Activated CD8-positive, alpha-beta T cell treated with anti-CD3 and anti-CD28 coated beads for 36 hours (primary cell): ENCODE data around the gene LIPT1. TPM values are rescaled to one million over a fixed set of nuclear protein-coding genes. Genes with fewer than 3 reads are reported as not detected.

ENCODE experiments used
- ATAC-seq: fragments of 200-7000 bp; cut with Tn5 transposase; one replicate; pipeline ENCODE4 v1.10.0; 2021; ENCODE audit warnings: mild to moderate bottlenecking, moderate library complexity
- CTCF ChIA-PET: fragments of 350-600 bp; sonication (Branson Sonifier 250); formaldehyde crosslinking; loops from one replicate; lab custom pipeline; 2021; ENCODE audit warnings: antibody characterized with exemption; lab: Charles Lee
- POLR2A ChIA-PET: fragments of 350-600 bp; sonication (Branson Sonifier 250); formaldehyde crosslinking; loops from one replicate; lab custom pipeline; 2021; ENCODE audit warnings: antibody characterized with exemption; lab: Charles Lee
- DNase-seq: peaks from one replicate; pipeline ENCODE4 v3.0.0-alpha.2; 2020
- H3K27ac Mint-ChIP-seq: one replicate; pipeline ENCODE4 v1.8.0; 2021; ENCODE audit warnings: mild to moderate bottlenecking, mixed read lengths
- H3K27me3 Mint-ChIP-seq: one replicate; pipeline ENCODE4 v1.8.0; 2021; ENCODE audit warnings: mixed read lengths
- H3K36me3 Mint-ChIP-seq: one replicate; pipeline ENCODE4 v1.8.0; 2021; ENCODE audit warnings: low read depth, mixed read lengths
- H3K4me1 Mint-ChIP-seq: one replicate; pipeline ENCODE4 v1.8.0; 2021; ENCODE audit warnings: low read depth, mixed read lengths
- H3K4me3 Mint-ChIP-seq: one replicate; pipeline ENCODE4 v1.8.0; 2021; ENCODE audit warnings: mild to moderate bottlenecking, moderate library complexity, mixed read lengths
- H3K9me3 Mint-ChIP-seq: one replicate; pipeline ENCODE4 v1.8.0; 2021; ENCODE audit warnings: mixed read lengths
- intact Hi-C: fragments of 100-400 bp; cut with micrococcal nuclease; formaldehyde crosslinking; loops from one replicate; pipeline ENCODE4 v1.10.0; 2022
- total RNA-seq, 2 experiments: library from RNA; stranded (reverse); gene quantifications; one replicate each; pipeline ENCODE4 v1.2.3, GENCODE V29; 2021
- TF ChIP-seq, protein P1 (sequence below): fragments of 200-600 bp; IDR thresholded peaks from one replicate; pipeline ENCODE4 v1.8.0; 2022; ENCODE audit warnings: antibody characterized with exemption, mild to moderate bottlenecking

The LIPT1 gene
- total RNA-seq, 2 experiments from 2014 or later: 3.3 to 6.0 TPM

DNA sequence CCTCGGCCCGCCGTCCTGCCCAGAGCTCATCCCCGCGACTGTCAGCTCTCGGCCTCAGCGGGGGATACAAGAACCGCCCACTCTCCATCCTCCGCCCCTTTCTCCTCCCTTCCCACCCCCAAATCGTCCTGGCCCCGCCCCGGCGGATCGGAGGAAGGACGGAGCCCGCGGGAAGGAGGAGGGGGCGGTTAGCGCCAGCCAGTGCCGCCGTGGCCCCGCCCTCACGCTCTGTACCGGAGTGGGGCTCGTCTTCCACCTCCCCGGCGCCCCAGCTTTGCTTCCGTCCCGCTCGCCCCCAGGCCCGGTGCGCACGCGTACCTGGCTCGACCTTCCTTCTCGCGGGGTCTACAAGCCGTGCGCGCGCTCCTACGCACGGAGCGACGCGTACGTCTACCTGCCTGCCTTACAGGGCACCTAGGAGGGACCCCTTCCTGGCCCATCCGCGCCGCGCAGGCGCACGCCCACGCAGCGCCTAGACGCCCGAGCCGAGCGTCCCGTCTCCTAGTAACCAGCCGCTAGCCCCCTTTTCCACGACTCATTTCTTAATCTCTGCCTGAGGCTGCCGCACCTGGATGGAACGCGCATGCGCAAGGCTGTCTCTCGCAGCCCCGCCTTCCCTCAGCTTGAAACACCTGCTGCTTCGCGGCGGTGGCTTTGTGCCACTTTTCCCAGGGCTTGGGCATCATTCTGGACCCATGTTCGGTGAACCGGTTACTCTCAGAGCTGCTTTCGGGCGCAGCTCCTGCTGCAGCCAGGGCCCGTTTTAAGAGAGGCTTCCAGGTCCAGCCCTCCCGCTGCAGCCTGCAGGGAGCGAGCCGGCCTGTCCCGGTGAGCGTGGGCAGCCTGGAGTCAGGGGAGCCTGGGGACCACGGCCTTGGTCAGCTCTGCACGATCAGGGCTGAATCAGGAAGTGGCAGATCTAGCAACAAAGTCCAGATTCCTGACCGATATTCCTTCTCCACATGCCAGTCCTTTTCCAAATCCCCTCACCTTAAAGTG lies 13.4 kb upstream of the LIPT1 start, which contains the start of gene C2orf15:
TSS of gene C2orf15 (plus strand) at position 598 of the 999 bp plus-strand sequence. CDS start 8,852 bp downstream, outside the sequence.
- H3K27ac Mint-ChIP-seq: peak within 1 kb of the TSS; percentile 86
- intact Hi-C loops: no loop called here
- ATAC-seq: peak; percentile 93
- H3K4me3 Mint-ChIP-seq: peak within 1 kb of the TSS; percentile 94
- CTCF ChIA-PET: interaction anchor here (1.2 to 3.2 kb wide), 7 partner anchors 9 to 205 kb away, joined by 3 to 9 read pairs (median 6); partner anchors contain the start of genes CRACDL, LIPT1, MITD1 and MRPL30
- H3K9me3 Mint-ChIP-seq: no peaks in the 10 kb centered on the region
- POLR2A ChIA-PET: interaction anchor here (0.7 to 2.5 kb wide), 8 partner anchors 9 to 349 kb away, joined by 3 to 16 read pairs (median 6); partner anchors contain the start of genes EIF5B, LIPT1, TSGA10 and TXNDC9
- peaks cover 16% of the 10 kb centered on the region for H3K4me1 Mint-ChIP-seq
- DNase-seq: peak; percentile 98
- TF ChIP-seq, protein P1, sequence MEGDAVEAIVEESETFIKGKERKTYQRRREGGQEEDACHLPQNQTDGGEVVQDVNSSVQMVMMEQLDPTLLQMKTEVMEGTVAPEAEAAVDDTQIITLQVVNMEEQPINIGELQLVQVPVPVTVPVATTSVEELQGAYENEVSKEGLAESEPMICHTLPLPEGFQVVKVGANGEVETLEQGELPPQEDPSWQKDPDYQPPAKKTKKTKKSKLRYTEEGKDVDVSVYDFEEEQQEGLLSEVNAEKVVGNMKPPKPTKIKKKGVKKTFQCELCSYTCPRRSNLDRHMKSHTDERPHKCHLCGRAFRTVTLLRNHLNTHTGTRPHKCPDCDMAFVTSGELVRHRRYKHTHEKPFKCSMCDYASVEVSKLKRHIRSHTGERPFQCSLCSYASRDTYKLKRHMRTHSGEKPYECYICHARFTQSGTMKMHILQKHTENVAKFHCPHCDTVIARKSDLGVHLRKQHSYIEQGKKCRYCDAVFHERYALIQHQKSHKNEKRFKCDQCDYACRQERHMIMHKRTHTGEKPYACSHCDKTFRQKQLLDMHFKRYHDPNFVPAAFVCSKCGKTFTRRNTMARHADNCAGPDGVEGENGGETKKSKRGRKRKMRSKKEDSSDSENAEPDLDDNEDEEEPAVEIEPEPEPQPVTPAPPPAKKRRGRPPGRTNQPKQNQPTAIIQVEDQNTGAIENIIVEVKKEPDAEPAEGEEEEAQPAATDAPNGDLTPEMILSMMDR: no peak
- peaks cover 14% of the 10 kb centered on the region for H3K36me3 Mint-ChIP-seq
- H3K27me3 Mint-ChIP-seq: no peaks in the 10 kb centered on the region

DNA sequence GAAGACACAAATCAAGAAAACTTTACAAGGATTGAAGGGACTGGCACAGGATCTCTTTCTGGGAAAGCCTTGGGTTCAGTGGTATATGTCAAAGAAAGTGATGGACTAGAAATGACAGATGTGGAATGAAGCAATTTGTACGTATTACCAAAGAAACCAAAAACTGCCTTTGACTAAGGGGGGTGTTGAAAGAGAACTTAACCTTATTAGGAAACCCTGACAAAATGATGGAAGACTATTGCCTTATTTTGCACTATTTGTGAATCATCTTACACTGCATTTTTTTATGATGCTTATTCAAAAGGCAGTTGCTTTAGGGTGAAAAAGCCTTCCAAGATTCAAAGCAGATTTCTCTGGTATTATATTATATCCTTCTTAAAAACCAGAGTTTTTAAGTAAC lies 4.1 kb upstream of the LIPT1 start:
- POLR2A ChIA-PET: interaction anchor here (1.0 kb wide), 1 partner anchor 10 kb away, joined by 4 read pairs; the partner anchor contains the start of gene C2orf15
- CTCF ChIA-PET: no interaction called here

DNA sequence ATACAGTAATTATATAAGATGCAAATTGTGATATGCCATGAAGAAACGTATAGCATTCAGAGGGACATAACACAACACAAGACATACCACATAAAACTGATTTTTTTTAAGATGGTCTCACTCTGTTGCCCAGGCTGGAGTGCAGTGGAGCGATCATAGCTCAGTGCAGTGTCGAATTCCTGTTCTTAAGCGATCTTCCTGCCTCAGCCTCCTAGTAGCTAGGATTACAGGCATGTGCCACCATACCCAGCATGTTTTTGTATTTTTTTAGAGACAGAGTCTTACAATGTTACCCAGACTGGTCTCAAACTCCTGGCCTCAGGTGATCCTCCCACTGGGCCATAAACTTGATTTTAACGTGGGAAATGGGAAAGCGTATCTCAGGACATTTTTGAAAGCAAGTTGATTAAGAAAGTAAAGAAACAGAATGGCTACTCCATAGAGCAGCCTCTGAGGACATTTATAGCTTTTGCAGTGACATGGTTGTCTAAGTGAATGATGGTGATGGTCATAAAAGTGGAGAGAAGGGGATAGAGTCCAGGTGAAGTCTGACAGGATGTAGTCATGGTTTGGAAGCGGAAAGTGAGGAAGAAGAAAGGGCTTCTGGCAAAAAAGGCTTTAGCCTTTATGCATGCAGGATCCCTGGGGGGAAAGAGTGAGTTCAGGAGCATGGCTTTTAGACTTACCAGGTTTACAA lies 2.4 kb upstream of the LIPT1 start:
- no peak for ATAC-seq
- CTCF ChIA-PET: interaction anchor here (0.6 to 2.2 kb wide), 3 partner anchors 10 to 28 kb away, joined by 3 to 9 read pairs (median 4); partner anchors contain the start of genes C2orf15, MITD1 and MRPL30
- Mint-ChIP-seq H3K4me1 (peaks cover 32% of the 10 kb centered on the region), H3K27me3 (no peaks in the 10 kb centered on the region), H3K36me3 (peaks cover 2% of the 10 kb centered on the region), H3K9me3 (no peaks in the 10 kb centered on the region), H3K4me3 (no peak overlapping the region), H3K27ac (no peak overlapping the region)
- TF ChIP-seq, protein P1: no peak
- no peak for DNase-seq
- intact Hi-C loops: loop anchor here (10.0 kb wide), 1 partner anchor 182 kb away; the partner anchor contains the start of genes EIF5B and TXNDC9
- POLR2A ChIA-PET: interaction anchor here (0.5 to 2.7 kb wide), 2 partner anchors 11 to 504 kb away, joined by 3 to 11 read pairs; partner anchors contain the start of gene C2orf15

More for the DNA sequence above, 4.1 kb upstream of the LIPT1 start:
- no peaks in the 10 kb centered on the region for H3K27me3 Mint-ChIP-seq
- ATAC-seq: no peak
- no peak overlapping the region for H3K4me3 Mint-ChIP-seq
- intact Hi-C loops: loop anchor here (10.0 kb wide), 1 partner anchor 184 kb away; the partner anchor contains the start of genes EIF5B and TXNDC9
- TF ChIP-seq, protein P1: no peak
- no peak for DNase-seq
- H3K27ac Mint-ChIP-seq: no peak overlapping the region
- peaks cover 18% of the 10 kb centered on the region for H3K4me1 Mint-ChIP-seq
- H3K9me3 Mint-ChIP-seq: no peaks in the 10 kb centered on the region
- H3K36me3 Mint-ChIP-seq: peaks cover 1% of the 10 kb centered on the region

DNA sequence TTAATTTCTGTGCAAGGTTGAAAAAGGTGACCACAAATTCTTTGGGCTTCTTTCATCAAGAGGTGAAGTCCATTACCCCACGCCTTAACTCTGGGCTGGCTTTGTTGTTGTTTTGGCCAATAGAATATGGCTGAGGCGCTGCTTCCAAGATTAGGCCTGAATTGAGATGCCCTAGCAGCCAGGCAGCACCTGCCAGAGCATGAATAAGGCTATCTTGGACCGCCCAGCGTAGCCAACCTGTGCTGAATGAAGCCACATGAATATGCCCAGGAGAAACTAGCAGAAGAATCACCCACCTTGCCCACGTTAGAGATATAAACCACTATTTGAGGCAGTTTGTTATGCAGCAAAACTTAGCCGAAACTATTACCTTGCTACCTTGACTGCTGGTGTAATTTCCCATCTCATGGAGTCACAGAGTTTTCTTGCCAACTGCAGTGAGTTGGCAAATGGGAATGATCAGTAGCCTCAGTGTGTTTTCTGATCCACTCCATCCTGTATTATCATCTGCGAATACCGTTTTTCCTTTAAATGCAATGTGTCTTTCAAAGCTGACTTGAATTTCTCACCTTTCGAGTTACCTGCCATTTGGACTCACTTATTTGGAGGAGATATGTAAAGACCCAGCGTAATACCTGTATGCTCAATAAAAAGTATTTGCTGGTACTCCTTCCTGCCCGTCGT lies 704 bp upstream of the LIPT1 start:
- no peaks in the 10 kb centered on the region for H3K9me3 Mint-ChIP-seq
- ChIA-PET POLR2A (interaction anchor here (0.6 to 2.7 kb wide), 8 partner anchors 10 to 218 kb away, joined by 3 to 16 read pairs (median 4); partner anchors contain the start of genes C2orf15, MITD1 and MRPL30), CTCF (interaction anchor here (0.8 to 2.2 kb wide), 8 partner anchors 12 to 585 kb away, joined by 3 to 9 read pairs (median 6); partner anchors contain the start of genes C2orf15, EIF5B, MITD1 and MRPL30)
- H3K4me1 Mint-ChIP-seq: peaks cover 38% of the 10 kb centered on the region
- no peak overlapping the region for H3K4me3 Mint-ChIP-seq
- H3K36me3 Mint-ChIP-seq: peaks cover 3% of the 10 kb centered on the region
- no peak for ATAC-seq
- peak overlapping the region; percentile 86 for H3K27ac Mint-ChIP-seq
- intact Hi-C loops: loop anchor here (10.0 kb wide), 1 partner anchor 181 kb away; the partner anchor contains the start of genes EIF5B and TXNDC9
- H3K27me3 Mint-ChIP-seq: no peaks in the 10 kb centered on the region
- no peak for DNase-seq
- TF ChIP-seq, protein P1: no peak
